Measurements from ENCODE around the gene MREG.

MREG gene

GRCh38 chr2:216034065-216034464 is 20.7 kb upstream of the MREG start:
- TF ChIP-seq CTCF (IDR thresholded peaks at IDR 0.05; ENCODE audit: insufficient read depth, low read depth, low read length, missing control alignments) = peak; percentile 86
- no peak overlapping the region for H3K4me3 ChIP-seq (ENCODE audit: low read depth, low read length)
- peak; percentile 94 for DNase-seq (ENCODE audit: low read depth)

- no peak for TF ChIP-seq CTCF (IDR thresholded peaks at IDR 0.05; ENCODE audit: insufficient read depth, low read depth, low read length, missing control alignments)
- no peak overlapping the region for H3K4me3 ChIP-seq (ENCODE audit: low read depth, low read length)
- DNase-seq (ENCODE audit: low read depth) = peak; percentile 81
Measured at GRCh38 chr2:216033403-216033802, 20.1 kb upstream of the MREG start.

GRCh38 chr2:216031960-216032689 is 18.8 kb upstream of the MREG start:
- peak; percentile 83 for DNase-seq (ENCODE audit: low read depth)
- no peak for TF ChIP-seq CTCF (IDR thresholded peaks at IDR 0.05; ENCODE audit: insufficient read depth, low read depth, low read length, missing control alignments)
- H3K4me3 ChIP-seq (ENCODE audit: low read depth, low read length) = peak overlapping the region; percentile 51

GRCh38 chr2:216030216-216030615 is 16.9 kb upstream of the MREG start:
- DNase-seq (ENCODE audit: low read depth) = peak; percentile 38
- TF ChIP-seq CTCF (IDR thresholded peaks at IDR 0.05; ENCODE audit: insufficient read depth, low read depth, low read length, missing control alignments) = no peak
- peak overlapping the region; percentile 18; the same call in 1 of the 2 replicates for H3K4me3 ChIP-seq (ENCODE audit: low read depth, low read length)

- no peak overlapping the region for H3K4me3 ChIP-seq (ENCODE audit: low read depth, low read length)
- no peak for TF ChIP-seq CTCF (IDR thresholded peaks at IDR 0.05; ENCODE audit: insufficient read depth, low read depth, low read length, missing control alignments)
- peak; percentile 58 for DNase-seq (ENCODE audit: low read depth)
Measured at GRCh38 chr2:216029416-216030129, 16.2 kb upstream of the MREG start.

- H3K4me3 ChIP-seq (ENCODE audit: low read depth, low read length) = no peak overlapping the region
- no peak for DNase-seq (ENCODE audit: low read depth)
- no peak for TF ChIP-seq CTCF (IDR thresholded peaks at IDR 0.05; ENCODE audit: insufficient read depth, low read depth, low read length, missing control alignments)
Measured at GRCh38 chr2:216024779-216025336, 11.5 kb upstream of the MREG start.
